H9 (cell line): ENCODE data around the gene CHD6. TPM values are rescaled to one million over a fixed set of nuclear protein-coding genes. Genes with fewer than 3 reads are reported as not detected.

Source experiments
- DNase-seq: peaks from one replicate; pipeline ENCODE4 v3.0.0-alpha.2; 2017
- H2AFZ ChIP-seq: one replicate; pipeline ENCODE4 v1.6.1; 2013; ENCODE audit warnings: mild to moderate bottlenecking, low read length, control low read depth, moderate library complexity
- H2AK5ac ChIP-seq: 2 replicates; pipeline ENCODE4 v1.6.1; 2013; ENCODE audit warnings: low read length, control low read depth, mixed read lengths; ENCODE audit not compliant: insufficient read length
- H2BK120ac ChIP-seq: one replicate; pipeline ENCODE4 v1.6.1; 2013; ENCODE audit warnings: low read depth, mild to moderate bottlenecking, low read length, control low read depth, inconsistent platforms; ENCODE audit not compliant: poor library complexity, severe bottlenecking
- H2BK12ac ChIP-seq: 2 replicates; pipeline ENCODE4 v1.6.1; 2013; ENCODE audit warnings: low read length, control low read depth, mixed read lengths, low read depth; ENCODE audit not compliant: insufficient read length
- H2BK15ac ChIP-seq: 2 replicates; pipeline ENCODE4 v1.6.1; 2013; ENCODE audit warnings: low read depth, low read length, control low read depth
- H2BK20ac ChIP-seq: one replicate; pipeline ENCODE4 v1.6.1; 2013; ENCODE audit warnings: low read depth, mild to moderate bottlenecking, low read length, control low read depth, inconsistent platforms; ENCODE audit not compliant: poor library complexity, severe bottlenecking
- H2BK5ac ChIP-seq: 2 replicates; pipeline ENCODE4 v1.6.1; 2013; ENCODE audit warnings: low read length, control low read depth, mixed read lengths; ENCODE audit not compliant: insufficient read length
- H3K14ac ChIP-seq: 2 replicates; pipeline ENCODE4 v1.6.1; 2013; ENCODE audit warnings: low read length, control low read depth; ENCODE audit not compliant: insufficient read depth
- H3K18ac ChIP-seq: 2 replicates; pipeline ENCODE4 v1.6.1; 2013; ENCODE audit warnings: low read depth, mild to moderate bottlenecking, mixed read lengths, low read length, control low read depth; ENCODE audit not compliant: insufficient read length
- H3K23ac ChIP-seq: 2 replicates; pipeline ENCODE4 v1.6.1; 2013; ENCODE audit warnings: low read length, control low read depth, mixed read lengths, low read depth; ENCODE audit not compliant: insufficient read length
- H3K23me2 ChIP-seq: 2 replicates; pipeline ENCODE4 v1.6.1; 2013; ENCODE audit warnings: low read depth, mild to moderate bottlenecking, mixed read lengths, low read length, control low read depth; ENCODE audit not compliant: insufficient read length, poor library complexity, severe bottlenecking
- H3K27ac ChIP-seq: 2 replicates; pipeline ENCODE4 v1.5.1; 2013; ENCODE audit warnings: low read length, control low read depth, mixed read lengths, low read depth; ENCODE audit not compliant: insufficient read length
- H3K27me3 ChIP-seq: 2 replicates; pipeline ENCODE4 v1.6.1; 2013; ENCODE audit warnings: low read length, control low read depth, inconsistent platforms; ENCODE audit not compliant: insufficient read depth
- H3K4ac ChIP-seq: 2 replicates; pipeline ENCODE4 v1.6.1; 2013; ENCODE audit warnings: low read depth, mild to moderate bottlenecking, control low read depth, inconsistent platforms, low read length, moderate library complexity
- H3K4me1 ChIP-seq: 2 replicates; pipeline ENCODE4 v1.6.1; 2013; ENCODE audit warnings: low read length, control low read depth, inconsistent platforms; ENCODE audit not compliant: insufficient read depth
- H3K4me2 ChIP-seq: 2 replicates; pipeline ENCODE4 v1.6.1; 2013; ENCODE audit warnings: low read length, control low read depth, mixed read lengths; ENCODE audit not compliant: insufficient read length, insufficient read depth
- H3K56ac ChIP-seq: 2 replicates; pipeline ENCODE4 v1.6.1; 2013; ENCODE audit warnings: low read depth, mild to moderate bottlenecking, mixed read lengths, low read length, control low read depth; ENCODE audit not compliant: insufficient read length
- H3K79me1 ChIP-seq: 2 replicates; pipeline ENCODE4 v1.6.1; 2013; ENCODE audit warnings: low read depth, mild to moderate bottlenecking, moderate library complexity, low read length, control low read depth, inconsistent platforms; ENCODE audit not compliant: insufficient read depth, poor library complexity, severe bottlenecking
- H3K79me2 ChIP-seq: 2 replicates; pipeline ENCODE4 v1.6.1; 2013; ENCODE audit warnings: low read length, control low read depth, inconsistent platforms; ENCODE audit not compliant: insufficient read depth
- H3K9ac ChIP-seq: 2 replicates; pipeline ENCODE4 v1.6.1; 2013; ENCODE audit warnings: low read length, control low read depth, mixed read lengths; ENCODE audit not compliant: insufficient read length; ENCODE audit errors: extremely low read depth
- H3K9me3 ChIP-seq: one replicate; pipeline ENCODE4 v1.6.1; 2013; ENCODE audit warnings: low read depth, low read length, inconsistent platforms; ENCODE audit not compliant: control insufficient read depth
- H3T11ph ChIP-seq: one replicate; pipeline ENCODE4 v1.6.1; 2013; ENCODE audit warnings: mild to moderate bottlenecking, low read length, control low read depth, inconsistent platforms
- H4K20me1 ChIP-seq: one replicate; pipeline ENCODE4 v1.6.1; 2013; ENCODE audit not compliant: control insufficient read depth, insufficient read length, insufficient read depth
- H4K5ac ChIP-seq: 2 replicates; pipeline ENCODE4 v1.6.1; 2013; ENCODE audit warnings: low read depth, mild to moderate bottlenecking, mixed read lengths, low read length, control low read depth; ENCODE audit not compliant: insufficient read length
- H4K8ac ChIP-seq: replicated peaks from 2 replicates; pipeline ENCODE4 v1.6.1; 2013; ENCODE audit warnings: low read length, control low read depth, mixed read lengths, low read depth; ENCODE audit not compliant: insufficient read length
- H4K91ac ChIP-seq: 2 replicates; pipeline ENCODE4 v1.6.1; 2013; ENCODE audit warnings: low read depth, mild to moderate bottlenecking, moderate library complexity, mixed read lengths, low read length, control low read depth; ENCODE audit not compliant: insufficient read length
- H3K27ac Mint-ChIP-seq, 3 experiments: 2 replicates in 2 of 3; 3 replicates in 1 of 3; pipeline ENCODE4 v1.8.0; 2020 to 2021; ENCODE audit warnings: mixed read lengths in 3 of 3, mild to moderate bottlenecking in 1 of 3, moderate library complexity in 1 of 3
- H3K27me3 Mint-ChIP-seq: 2 replicates; pipeline ENCODE4 v1.8.0; 2021; ENCODE audit warnings: low read depth, mild to moderate bottlenecking, moderate library complexity, mixed read lengths
- H3K36me3 Mint-ChIP-seq, 3 experiments: 2 replicates in 2 of 3; 3 replicates in 1 of 3; pipeline ENCODE4 v1.8.0; 2020 to 2021; ENCODE audit warnings: low read depth in 3 of 3, mixed read lengths in 3 of 3; ENCODE audit not compliant: insufficient read depth in 1 of 3
- H3K4me1 Mint-ChIP-seq, 2 experiments: 2 replicates each; pipeline ENCODE4 v1.8.0; 2020; ENCODE audit warnings: mixed read lengths in 2 of 2
- H3K4me3 Mint-ChIP-seq, 2 experiments: 2 replicates in 1 of 2; 3 replicates in 1 of 2; pipeline ENCODE4 v1.8.0; 2020 to 2021; ENCODE audit warnings: mild to moderate bottlenecking in 2 of 2, mixed read lengths in 2 of 2, moderate library complexity in 1 of 2
- H3K9me3 Mint-ChIP-seq, 2 experiments: 2 replicates in 1 of 2; 3 replicates in 1 of 2; pipeline ENCODE4 v1.8.0; 2020; ENCODE audit warnings: mild to moderate bottlenecking in 2 of 2, mixed read lengths in 2 of 2, moderate library complexity in 1 of 2
- WGBS: extraction: QIAGEN DNeasy Blood & Tissue Kit; methylation state at CpG from one replicate; pipeline ENCODE4 v1.1.7; 2013; ENCODE audit warnings: missing lambda C conversion rate, low lambda C conversion rate, mixed read lengths; ENCODE audit not compliant: insufficient read length; ENCODE audit errors: extremely low coverage; 5-methylcytosine and 5-hydroxymethylcytosine counted together
- total RNA-seq: library from RNA; stranded (reverse); gene quantifications from 2 replicates; pipeline ENCODE4 v1.2.1, GENCODE V29; 2021
- TF ChIP-seq, protein P1 (sequence below): fragments of 200-600 bp; sonication (generic); conservative IDR thresholded peaks from 3 replicates; pipeline ENCODE4 v1.8.0; 2021; ENCODE audit warnings: antibody characterized with exemption, mild to moderate bottlenecking

The CHD6 gene
- total RNA-seq, 1 experiment from 2014 or later, result 51.5 TPM

DNA sequence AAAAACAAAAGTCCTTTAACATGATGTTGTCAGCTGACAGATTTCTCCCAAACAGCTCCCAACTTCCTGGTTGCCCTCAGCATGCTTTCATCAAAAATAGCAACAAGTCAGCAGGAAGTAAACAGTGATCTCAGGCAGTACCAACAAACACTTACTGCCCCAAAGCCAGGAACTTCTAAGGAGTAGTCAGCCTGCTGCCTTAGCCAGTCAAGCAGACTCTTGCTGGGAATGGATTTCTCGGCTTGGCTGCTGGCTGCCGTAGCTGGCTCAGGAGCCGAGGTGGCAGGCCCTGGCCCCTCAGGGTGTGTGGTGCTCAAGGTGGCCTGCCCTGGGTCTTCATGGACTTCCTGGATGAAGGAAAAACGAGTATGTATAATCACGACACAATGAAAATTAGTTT lies 205.0 kb downstream of the CHD6 start:
- no peaks in the 10 kb centered on the region for H3K27me3 ChIP-seq
- no peaks in the 10 kb centered on the region for H3K79me1 ChIP-seq
- no peak overlapping the region for H3K23ac ChIP-seq
- no peak overlapping the region for H2BK120ac ChIP-seq
- H3K9ac ChIP-seq, result no peak overlapping the region
- H2BK20ac ChIP-seq, result no peak overlapping the region
- H3K18ac ChIP-seq, result no peak overlapping the region
- no peak overlapping the region for H3K56ac ChIP-seq
- H3K4me1 ChIP-seq, result no peaks in the 10 kb centered on the region
- no peaks in the 10 kb centered on the region for H3K79me2 ChIP-seq
- peaks cover 35 to 90% (median 89%) of the 10 kb centered on the region in 3 experiments for H3K36me3 Mint-ChIP-seq
- TF ChIP-seq, protein P1, sequence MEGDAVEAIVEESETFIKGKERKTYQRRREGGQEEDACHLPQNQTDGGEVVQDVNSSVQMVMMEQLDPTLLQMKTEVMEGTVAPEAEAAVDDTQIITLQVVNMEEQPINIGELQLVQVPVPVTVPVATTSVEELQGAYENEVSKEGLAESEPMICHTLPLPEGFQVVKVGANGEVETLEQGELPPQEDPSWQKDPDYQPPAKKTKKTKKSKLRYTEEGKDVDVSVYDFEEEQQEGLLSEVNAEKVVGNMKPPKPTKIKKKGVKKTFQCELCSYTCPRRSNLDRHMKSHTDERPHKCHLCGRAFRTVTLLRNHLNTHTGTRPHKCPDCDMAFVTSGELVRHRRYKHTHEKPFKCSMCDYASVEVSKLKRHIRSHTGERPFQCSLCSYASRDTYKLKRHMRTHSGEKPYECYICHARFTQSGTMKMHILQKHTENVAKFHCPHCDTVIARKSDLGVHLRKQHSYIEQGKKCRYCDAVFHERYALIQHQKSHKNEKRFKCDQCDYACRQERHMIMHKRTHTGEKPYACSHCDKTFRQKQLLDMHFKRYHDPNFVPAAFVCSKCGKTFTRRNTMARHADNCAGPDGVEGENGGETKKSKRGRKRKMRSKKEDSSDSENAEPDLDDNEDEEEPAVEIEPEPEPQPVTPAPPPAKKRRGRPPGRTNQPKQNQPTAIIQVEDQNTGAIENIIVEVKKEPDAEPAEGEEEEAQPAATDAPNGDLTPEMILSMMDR, result no peak
- no peak overlapping the region; a peak in 1 of 7 replicates for H3K27ac Mint-ChIP-seq
- H2AK5ac ChIP-seq, result no peak overlapping the region
- no peaks in the 10 kb centered on the region for H3K23me2 ChIP-seq
- no peaks in the 10 kb centered on the region for H3K4me1 Mint-ChIP-seq
- H3K9me3 Mint-ChIP-seq, result no peaks in the 10 kb centered on the region
- no peaks in the 10 kb centered on the region for H3K9me3 ChIP-seq
- H3K27me3 Mint-ChIP-seq, result no peaks in the 10 kb centered on the region
- H4K20me1 ChIP-seq, result no peaks in the 10 kb centered on the region
- no peak overlapping the region for H3K27ac ChIP-seq
- no CpG with 5 or more reads among the region's 5 CpGs for WGBS
- H4K91ac ChIP-seq, result no peak overlapping the region
- no peak overlapping the region for H3K4me3 Mint-ChIP-seq
- H2BK12ac ChIP-seq, result no peak overlapping the region
- no peak overlapping the region for H2BK5ac ChIP-seq
- H4K5ac ChIP-seq, result no peak overlapping the region
- no peak overlapping the region for H3K14ac ChIP-seq
- DNase-seq, result no peak
- H3T11ph ChIP-seq, result no peak overlapping the region
- H2AFZ ChIP-seq, result no peak overlapping the region
- no peak overlapping the region for H4K8ac ChIP-seq
- no peak overlapping the region for H3K4me2 ChIP-seq
- H2BK15ac ChIP-seq, result no peak overlapping the region
- H3K4ac ChIP-seq, result no peak overlapping the region
